Stimulated activated CD8-positive, alpha-beta memory T cell treated with anti-CD3 and anti-CD28 coated beads, Interleukin-7, amount 100 ng/mL, for 24 hours (primary cell): Measurements from ENCODE around the gene INPP4B.

Experiments
- DNase-seq: peaks from one replicate; pipeline ENCODE4 v3.0.0-alpha.2; 2020; ENCODE audit warnings: low read depth

INPP4B gene

DNA sequence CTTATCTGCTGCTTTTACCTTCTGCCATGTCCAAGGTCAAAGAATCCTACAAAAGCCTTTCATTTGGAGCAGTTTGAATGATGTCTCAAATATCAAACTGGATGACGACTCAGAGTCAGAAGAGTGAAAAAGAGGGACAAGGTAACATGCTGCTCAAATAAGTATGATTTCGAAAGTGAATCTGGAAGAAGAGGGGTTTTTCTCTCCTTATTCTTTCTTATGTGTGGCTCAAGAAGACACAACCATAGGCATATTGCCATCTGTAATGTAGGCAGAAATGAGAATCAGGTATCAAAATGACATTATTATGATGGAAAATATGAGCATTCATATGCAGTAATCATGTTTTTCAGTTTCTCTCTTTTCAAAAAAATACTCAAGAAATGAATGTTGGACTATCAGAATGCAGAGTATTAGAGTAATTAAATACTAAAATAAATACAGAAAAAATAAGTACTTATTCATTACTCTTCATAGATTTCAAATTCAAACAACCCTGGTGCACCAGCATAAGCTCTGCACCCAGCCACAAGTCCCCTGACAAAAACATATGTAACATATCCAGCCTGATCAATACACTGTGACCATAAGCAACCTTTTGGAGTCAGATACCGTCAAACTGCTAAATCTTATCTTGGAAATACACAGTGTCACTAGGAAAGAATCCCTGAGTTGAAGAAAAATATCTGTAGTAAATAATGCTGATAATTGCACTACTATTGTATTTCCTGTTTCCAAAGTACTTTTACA is 468.6 kb downstream of the INPP4B start:
- DNase-seq: no peak

DNA sequence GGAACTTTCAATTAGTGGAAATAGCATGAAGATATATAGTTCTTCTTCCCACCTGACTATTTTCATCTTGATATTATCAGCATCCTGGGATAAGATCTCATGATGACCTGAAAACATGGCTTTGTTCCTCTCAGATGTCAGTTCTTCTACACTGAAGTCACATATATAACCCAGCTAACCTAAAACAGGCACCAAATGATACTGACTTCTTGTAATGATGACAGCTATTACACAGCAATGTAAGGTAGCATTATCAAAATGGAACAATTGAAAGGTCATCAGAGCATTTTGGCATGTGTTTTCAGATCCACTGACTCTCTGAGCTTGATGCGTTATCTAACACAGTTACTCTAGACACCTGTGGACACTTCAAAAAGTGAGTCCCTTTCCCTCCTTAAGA is 469.9 kb downstream of the INPP4B start:
- DNase-seq: no peak

DNA sequence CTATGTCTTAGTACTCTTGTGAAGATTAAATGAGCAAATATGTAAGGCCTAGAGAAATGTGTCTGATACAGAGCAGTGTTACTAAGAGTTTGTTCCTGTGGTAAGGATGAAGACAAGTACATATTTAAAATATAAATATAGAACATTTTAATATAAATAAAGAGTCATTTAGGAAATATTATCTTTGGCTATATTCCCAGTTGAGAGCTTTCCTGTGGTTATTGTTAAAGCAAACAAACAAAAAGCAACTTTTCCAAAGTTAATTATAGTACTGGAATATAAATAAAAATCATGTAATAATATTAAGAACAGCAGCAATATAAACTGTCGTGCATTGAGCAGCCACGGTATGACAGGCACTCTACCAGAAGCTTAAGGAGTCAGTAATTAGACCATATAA is 472.5 kb downstream of the INPP4B start:
- DNase-seq: no peak

DNA sequence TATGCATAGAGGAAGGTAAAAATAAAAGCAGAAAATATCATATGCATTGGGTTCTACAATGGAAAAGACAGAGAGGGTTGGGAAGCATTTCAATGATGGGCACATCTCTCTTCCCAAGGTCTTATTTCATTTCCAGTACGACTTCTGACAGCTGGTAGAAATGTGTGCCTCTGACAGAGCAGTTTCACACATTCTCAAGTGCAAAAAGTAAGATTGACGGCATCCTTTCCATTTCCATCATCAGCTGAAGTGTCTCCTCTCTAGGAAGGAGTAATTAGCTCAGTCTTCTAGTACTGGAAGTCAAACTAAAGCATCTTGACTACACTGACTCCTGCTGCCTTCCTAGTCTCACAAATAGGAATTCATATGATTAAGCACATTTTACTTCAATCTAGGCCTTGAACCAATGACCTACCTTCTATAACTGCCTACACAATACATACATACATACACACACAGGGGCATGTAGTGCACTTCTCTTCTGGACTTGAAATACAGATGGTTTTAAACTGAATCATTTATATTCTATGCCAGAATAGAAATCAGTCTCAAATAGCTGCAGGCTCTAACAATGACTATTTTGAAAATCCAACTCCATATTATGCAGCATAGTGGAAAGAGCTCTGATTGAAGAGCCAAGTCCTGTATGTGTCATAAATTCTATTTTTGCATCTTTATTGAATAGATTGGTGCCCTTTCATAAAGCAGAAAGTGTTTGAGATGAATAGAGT is 473.4 kb downstream of the INPP4B start:
- DNase-seq: no peak

DNA sequence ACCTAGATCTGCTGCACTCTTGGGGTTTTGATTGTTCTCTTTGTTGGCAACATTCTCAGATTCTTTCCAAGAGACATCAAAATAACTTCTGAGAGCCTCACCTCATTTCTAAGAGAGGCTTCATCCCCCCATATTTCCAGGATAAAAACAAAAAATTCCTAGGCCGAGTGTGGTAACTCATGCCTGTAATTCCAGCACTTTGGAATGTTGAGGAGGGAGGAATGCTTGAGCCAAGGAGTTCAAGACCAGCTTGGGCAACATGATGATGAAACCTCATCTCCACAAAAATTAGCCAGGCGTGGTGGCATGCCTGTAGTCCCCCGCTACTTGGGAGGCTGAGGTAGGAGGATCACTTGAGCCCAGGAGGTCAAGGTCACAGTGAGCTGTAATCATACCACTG is 477.0 kb downstream of the INPP4B start:
- DNase-seq: no peak

DNA sequence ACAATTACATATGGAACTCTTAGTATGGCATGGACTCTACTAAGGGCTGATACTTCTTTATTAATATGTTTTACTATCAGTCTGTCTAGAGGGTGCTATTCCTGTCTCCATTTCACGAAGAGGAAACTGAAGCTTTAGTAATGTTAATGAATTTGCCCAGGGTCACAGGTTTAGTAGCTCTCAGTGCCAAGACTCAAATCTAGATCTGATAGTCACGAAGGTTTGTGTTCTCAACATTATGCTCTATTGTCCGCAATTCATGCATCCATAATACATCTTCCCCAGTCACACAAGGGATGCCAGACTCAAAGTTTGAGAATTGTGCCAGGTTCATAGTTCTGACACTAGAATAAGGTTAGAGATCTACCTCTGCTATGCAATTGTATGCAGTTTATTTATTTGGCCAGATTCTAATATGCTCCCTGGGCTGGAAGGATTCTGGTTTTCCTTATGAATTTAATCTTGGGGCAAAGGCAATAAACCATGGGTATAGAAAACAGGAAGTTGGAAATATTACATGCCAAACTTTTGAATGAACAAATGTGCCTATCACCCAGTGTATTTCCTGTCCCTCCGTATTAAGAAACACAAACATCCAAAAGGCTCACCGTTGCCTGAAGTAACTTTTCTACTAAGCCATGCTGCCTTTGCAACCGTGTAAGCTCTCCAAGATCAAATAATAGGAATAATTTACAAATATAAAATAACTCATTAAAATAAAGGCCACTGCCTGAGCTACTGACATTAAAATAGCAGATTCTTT is 478.5 kb downstream of the INPP4B start:
- DNase-seq: no peak

DNA sequence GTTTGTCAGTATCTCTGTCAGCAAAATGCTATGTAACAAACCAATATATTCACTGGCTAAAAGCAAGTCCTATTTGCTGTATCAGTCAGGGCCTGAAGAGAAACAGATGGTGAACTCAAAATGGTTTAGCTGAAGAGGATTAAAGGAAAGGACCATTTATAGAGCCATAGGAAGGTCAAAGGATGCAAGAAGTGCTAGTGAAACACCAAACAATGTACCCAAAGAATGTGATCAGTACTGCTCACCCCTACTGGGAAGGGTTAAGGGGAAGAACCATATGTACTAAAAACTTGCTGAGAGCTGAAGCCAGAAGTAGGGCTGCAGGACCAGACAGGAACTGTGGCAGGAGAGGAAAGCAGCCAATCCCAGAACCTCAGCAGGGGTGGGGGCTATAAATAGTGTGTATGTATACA is 479.3 kb downstream of the INPP4B start:
- DNase-seq: no peak

DNA sequence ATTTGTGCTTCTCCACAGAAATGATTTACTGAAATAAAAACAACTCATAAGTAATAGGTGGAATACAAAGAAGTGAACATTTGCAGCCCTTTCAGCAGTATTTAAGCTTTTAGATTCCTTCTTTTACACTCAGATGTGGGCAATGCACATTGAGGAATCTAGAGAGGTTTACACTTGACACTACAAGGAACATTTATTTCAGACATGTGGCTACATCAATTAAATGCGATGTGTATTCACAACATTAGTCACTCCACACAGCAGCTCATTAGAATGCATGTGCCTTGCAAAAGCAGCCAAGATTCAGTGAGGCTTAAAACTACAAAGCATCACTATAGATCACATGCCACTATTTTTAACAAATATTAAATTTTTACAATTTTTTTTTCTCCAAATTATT is 480.7 kb downstream of the INPP4B start:
- DNase-seq: no peak

DNA sequence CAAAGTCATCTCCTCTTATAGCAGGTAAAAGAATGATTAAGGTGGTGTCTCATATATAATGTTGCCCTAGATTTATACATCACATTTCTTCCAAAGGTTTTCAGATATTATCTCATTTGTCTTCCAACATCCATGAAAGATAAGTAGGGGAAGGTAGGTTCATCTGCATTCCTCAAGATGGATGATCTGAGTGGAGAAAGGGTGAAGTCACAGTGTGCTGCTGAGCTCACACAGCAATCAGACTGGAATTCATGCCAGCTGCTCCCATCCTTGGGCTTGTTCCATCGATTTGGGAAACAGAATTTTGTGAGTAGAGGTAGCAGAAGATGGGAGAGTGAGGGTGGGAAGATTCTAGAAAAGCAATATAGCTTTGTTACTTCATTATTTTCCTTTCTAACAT is 482.4 kb downstream of the INPP4B start:
- DNase-seq: no peak

DNA sequence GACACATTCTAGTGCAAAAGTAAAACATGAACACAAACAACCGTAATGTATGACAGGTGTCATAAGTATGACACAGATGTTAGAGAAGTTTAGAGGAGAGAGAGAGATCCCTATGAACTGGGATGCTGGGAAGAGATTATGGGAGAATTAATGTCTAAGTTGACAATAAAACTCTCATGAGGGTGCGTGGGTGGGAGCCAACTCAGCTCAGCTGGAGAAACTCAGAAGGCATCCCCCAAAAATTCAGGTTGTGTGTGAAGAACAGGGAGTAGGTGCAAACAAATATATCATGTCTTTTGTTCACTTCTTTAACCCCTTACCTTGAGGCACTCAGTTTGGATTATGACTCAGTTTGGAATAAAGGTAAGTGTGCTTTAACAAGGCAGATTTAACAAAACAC is 484.1 kb downstream of the INPP4B start:
- no peak for DNase-seq

DNA sequence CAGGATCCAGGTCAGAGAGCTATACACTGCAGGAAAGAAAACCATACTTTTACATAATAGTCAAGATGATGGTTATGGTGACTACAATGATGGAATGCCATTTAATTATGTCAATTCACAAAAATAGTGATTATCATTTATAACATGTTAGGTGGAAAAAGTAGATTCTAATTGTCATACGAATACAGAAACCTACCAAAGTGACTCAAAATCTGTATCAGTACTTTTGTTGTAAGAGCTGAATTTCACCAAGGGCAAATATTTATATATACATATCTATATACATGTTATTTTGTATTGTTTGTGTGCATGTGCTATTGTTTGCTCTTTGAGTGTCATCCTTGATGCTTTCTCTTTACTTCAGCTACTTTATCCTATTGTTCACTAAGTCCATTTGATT is 485.4 kb downstream of the INPP4B start:
- no peak for DNase-seq

DNA sequence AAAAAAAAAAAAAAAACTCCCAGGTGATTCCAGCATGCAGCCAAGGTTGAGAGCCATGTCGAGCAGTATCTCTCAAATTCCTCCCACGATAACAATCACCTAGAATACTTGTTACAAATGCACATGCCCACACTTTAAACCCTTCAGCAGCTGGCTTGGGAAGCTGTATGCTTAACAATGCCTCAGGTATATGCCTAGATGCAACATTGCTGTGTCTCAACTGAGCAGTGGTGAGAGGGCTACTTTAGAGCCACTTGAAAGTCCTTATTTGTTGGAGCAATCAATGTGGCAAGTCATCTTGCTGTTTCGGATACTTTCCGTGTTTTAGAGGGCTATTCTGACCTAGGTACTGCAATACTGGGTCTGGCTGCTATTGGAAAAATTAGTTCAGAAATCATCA is 487.4 kb downstream of the INPP4B start:
- DNase-seq: no peak

DNA sequence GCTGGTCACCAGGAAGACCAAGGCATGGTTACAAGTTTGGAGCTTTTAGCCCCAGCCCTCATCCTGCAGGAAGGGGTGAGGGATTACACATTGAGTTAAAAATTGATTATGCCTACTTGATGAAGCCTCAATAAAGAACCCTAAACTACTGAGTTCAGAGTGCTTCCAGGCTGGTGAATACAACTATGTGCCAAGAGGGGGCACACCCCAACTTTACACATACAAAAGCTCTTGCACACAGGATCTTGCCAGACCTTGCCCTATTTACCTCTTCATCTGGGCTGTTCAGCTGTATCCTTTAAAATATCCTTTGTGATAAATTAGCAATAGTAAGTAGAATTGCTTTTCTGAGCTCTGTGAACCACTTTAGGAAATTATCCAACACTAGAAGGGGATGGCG is 489.3 kb downstream of the INPP4B start:
- DNase-seq: no peak

DNA sequence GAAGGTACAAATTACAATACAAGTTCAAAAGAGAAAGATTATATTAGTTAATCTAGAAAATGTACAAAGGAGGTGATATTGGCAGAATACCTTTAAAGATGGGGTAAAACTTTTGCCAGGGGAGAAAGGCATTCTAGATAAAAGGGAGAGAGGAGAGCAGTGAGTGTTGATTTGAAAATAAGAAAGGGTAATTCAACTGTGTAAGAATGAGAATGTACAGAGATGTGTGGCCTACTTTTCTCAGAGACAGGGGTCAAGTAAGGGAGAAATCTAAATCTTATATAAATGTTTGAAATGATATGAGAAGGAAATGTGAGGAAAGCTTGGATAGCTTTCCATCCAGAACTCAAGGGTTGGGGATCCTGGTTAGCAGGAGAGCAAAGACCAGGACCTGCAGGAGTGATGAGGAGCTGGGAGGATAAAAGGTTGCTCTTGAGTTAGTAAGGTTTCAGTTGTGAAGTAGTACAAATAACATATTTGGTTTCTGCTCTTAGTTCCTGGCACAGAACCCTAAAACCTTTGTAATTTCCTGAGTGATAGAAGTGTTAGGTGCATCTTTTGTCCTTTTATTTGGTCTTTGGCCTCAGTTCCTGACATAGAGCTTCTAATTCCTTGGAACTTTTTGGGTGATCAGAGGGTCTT is 489.9 kb downstream of the INPP4B start:
- DNase-seq: no peak

DNA sequence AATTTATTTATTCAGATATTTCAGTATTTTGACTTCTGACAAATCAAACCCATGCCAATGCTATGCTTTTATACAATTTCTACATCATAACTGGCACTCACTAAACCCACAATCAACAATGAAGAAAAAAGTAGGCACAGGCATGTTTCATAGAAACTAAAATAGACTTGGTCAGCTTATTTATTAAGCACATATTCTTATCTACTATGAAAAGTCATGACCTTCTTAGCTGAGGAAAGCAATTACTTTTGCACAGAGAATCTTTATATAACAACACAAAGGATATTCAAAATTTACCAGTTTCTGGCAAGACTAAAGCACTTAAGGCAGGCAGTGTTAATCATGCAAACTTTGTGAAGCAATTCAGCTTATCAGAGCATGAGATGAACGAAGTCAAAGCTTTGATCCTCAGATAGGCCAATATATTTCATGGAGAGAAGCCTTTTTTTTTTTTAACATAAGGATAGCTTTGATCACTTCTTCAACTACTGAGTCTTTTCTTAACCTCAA is 490.6 kb downstream of the INPP4B start:
- no peak for DNase-seq

DNA sequence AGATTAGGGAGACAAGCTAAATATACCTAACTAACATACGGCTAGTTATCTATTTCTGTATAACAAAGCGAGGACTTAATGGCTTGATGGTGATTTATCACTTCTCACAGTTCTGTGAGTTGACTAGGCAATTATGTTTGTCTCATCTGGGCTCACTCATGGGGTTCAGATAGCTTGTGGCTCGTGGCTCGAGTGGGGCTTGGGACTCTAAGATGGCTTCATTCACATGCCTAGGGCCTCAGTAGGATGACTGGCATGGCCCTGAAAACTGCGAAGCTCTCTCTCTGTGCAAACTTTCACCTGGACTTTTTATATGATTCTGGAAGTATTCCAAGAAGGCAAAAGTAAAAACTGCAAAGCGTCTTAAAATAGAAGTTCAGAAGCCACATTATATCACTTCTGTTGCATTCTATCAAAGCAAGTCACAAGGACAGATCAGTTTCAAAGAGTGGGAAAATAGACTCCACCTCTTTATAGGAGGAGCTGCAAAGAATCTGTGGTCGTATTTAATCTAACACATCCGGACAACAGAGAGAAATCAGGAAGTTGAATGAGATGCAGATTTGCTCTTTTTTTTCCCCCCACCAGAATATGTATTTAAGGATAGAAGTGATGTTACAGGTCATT is 491.2 kb downstream of the INPP4B start:
- DNase-seq: no peak

DNA sequence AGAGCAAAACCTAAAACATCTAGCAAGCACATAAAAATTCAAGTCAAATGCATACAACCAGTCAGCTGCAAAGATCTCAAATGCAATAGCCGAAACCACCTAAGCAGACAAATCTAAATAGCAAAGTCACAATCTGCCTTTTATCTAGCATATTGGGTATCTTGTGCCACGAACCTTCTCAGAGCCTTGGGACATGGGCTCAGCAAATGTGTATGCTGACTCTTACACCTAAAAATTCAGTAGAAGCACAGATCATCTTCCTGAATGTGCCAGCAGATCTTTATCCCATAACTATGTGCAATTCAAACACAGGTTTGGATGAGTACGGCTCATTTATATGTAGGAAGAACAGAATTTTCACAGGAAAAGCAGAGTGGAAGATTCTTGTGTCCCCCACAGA is 492.1 kb downstream of the INPP4B start:
- DNase-seq: no peak

DNA sequence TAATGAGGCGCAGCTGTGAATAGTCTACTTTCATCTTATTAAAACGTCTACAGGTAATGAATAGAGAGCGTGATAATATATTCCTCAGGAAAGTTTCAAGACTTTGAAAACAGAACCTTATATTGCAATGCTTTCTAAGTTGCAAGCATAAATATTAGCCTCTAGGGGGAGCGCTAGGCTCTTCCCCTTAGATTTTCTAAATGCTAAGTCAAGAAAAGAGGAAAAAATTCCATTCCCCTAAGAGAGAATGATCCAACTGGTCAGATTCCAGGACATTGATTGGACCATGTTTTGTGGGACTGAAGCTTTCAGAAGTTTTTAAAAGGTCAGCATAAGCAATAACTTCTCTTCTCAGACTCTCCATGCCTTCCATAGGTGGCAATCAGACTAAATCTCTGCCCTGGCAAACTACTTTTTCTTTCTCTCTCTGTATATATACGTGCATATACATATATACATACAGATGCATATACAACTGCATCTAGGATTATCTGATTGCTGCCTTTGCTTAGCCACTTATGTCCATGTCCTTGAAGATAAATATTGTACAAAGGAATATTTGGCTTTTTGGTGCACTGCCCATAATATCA is 492.9 kb downstream of the INPP4B start:
- DNase-seq: no peak

DNA sequence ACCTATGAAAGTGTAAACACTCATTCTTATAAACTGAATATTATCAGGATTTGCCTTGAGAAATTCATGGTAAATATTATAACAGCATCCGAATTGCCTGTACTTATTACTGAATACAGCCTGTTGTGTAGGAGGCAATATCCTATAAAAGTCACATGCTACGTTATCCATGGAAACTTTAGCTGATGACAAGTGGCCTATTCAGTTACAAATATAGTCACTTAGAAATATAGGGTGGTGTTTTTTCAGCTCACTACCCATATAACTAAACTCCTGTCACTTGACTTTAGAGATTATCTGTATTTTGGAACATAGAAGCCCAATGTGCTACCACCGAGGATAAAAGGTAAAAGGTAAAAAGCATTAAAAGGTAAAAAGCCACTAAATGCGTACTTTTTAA is 493.4 kb downstream of the INPP4B start:
- DNase-seq: no peak

DNA sequence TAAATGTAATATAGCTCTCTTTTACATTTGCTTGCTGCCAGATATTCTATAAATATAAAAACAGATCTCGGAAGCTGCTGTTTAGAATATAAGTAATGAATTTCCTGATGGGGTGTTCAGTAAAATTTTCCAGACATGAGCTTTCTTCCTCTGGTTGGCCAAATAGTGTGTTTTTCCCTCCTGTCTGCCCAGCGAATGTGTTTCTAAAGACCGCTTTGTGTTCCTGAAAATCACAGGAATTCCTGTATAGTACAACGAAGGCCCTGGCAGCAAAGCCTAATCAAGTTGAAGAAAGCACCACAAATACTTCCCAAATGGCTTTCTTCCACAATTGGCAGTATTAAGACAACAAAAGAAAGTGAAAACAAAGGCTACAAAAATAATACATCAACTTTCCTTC is 494.1 kb downstream of the INPP4B start:
- no peak for DNase-seq

DNA sequence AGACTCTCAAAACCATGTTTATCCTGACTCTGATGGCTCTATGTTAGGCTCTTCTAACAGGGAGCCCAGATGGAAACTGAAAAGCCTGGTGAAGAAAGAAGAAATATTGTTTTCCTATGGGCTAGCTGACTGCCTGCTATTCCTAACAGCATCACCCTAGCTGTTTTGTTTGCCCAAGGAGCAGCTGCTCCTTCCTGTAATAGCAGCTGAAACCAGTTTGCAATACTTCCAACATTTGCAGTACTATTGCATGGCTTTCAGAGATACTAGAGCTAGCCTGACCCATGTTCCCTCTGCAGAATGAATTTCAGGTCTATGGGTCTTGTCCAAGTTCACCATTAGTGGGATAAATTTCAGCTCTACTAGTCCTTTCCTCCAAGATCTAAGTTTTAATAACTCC is 495.2 kb downstream of the INPP4B start:
- no peak for DNase-seq

DNA sequence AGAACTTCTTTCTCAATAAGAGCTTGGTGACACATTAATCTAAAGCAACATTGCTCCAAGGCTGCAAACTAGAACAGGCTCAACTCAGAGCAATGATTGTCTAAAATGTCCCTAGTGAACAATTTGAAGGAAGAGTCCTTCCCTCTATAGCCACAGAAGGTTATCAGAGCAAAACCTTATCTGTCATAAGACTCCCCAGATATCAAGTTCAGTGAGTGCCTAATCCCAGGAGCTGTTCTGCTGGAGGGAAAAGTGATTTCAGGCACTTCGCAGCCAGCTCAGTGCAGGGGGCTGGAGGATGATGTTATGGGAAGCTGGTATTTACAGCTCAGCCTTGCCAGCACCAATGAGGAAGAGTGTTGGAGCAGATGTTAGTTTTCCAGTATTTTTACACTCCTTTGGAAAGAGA is 497.5 kb downstream of the INPP4B start:
- DNase-seq: no peak
